ENCODE data around the gene CFD.

DNA sequence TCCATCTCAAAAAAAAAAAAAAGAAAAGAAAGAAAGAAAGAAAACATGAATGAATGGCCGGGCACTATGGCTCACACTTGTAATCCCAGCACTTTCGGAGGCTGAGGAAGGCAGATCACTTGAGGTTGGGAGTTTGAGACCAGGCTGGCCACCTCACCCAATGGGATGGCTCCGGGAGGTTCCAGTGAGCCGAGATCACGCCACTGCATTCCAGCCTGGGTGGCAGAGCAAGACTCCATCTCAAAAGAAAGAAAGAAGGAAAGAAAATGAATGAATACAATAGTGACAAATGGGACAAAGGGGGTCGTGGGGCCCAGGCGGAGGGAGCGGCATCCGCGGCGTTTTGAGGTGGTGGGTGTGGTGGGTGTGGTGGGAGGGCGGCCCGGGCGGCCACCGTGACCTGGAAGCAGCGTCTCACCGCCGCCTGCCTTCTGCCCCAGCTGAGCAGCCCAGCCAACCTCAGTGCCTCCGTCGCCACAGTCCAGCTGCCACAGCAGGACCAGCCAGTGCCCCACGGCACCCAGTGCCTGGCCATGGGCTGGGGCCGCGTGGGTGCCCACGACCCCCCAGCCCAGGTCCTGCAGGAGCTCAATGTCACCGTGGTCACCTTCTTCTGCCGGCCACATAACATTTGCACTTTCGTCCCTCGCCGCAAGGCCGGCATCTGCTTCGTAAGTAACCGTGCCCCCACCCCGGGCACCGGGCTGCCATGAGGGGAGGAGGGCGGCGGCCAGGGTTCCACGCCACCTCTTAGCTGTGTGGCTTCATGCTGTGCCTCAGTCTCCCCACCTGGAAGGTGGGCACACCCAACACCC is 13.6 kb upstream of the CFD start:
- TF ChIP-seq, protein P1, sequence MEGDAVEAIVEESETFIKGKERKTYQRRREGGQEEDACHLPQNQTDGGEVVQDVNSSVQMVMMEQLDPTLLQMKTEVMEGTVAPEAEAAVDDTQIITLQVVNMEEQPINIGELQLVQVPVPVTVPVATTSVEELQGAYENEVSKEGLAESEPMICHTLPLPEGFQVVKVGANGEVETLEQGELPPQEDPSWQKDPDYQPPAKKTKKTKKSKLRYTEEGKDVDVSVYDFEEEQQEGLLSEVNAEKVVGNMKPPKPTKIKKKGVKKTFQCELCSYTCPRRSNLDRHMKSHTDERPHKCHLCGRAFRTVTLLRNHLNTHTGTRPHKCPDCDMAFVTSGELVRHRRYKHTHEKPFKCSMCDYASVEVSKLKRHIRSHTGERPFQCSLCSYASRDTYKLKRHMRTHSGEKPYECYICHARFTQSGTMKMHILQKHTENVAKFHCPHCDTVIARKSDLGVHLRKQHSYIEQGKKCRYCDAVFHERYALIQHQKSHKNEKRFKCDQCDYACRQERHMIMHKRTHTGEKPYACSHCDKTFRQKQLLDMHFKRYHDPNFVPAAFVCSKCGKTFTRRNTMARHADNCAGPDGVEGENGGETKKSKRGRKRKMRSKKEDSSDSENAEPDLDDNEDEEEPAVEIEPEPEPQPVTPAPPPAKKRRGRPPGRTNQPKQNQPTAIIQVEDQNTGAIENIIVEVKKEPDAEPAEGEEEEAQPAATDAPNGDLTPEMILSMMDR (optimal IDR thresholded peaks at IDR 0.05 in 1 of 3, IDR thresholded peaks at IDR 0.05 in 1 of 3, conservative IDR thresholded peaks at IDR 0.05 in 1 of 3; ENCODE audit: extremely low read depth in 1 of 3, insufficient read depth in 2 of 3, low read length in 3 of 3): no peak
- TF ChIP-seq EZH2 (IDR thresholded peaks at IDR 0.05; ENCODE audit: low read length): no peak
